A673 (cell line): ENCODE data around the gene SPRY1. TPM values are rescaled to one million over a fixed set of nuclear protein-coding genes. Genes with fewer than 3 reads are reported as not detected.

Source experiments
- BruUV-seq: library from RNA; stranded (reverse); fragments of 400-500 nt; replicated peaks from 2 replicates; lab custom pipeline; 2021; lab: Mats Ljungman, UMichigan
- CTCF ChIA-PET: fragments of 300-600 bp; sonication (Branson Sonifier 250); formaldehyde crosslinking; loops from one replicate; lab custom pipeline; 2022; ENCODE audit warnings: antibody characterized with exemption; lab: Charles Lee
- POLR2A ChIA-PET: fragments of 300-600 bp; sonication (Branson Sonifier 250); formaldehyde crosslinking; loops from one replicate; lab custom pipeline; 2022; ENCODE audit warnings: antibody characterized with exemption; ENCODE audit not compliant: low non-redundant PET; lab: Charles Lee
- DNase-seq: peaks from one replicate; pipeline ENCODE4 v3.0.0-alpha.2; 2015; ENCODE audit warnings: low spot score
- H3K27ac ChIP-seq: fragments of 200-600 bp; sonication (generic); 2 replicates; pipeline ENCODE4 v1.5.1; 2016; ENCODE audit warnings: mixed run types, low read depth, mild to moderate bottlenecking, mixed read lengths, antibody characterized with exemption, low read length; ENCODE audit not compliant: poor library complexity, severe bottlenecking
- H3K27me3 ChIP-seq: fragments of 200-600 bp; sonication (generic); replicated peaks from 2 replicates; pipeline ENCODE4 v1.6.1; 2017; ENCODE audit warnings: mixed run types, low read depth, mild to moderate bottlenecking, mixed read lengths, antibody characterized with exemption, low read length; ENCODE audit not compliant: insufficient read depth, poor library complexity
- H3K36me3 ChIP-seq: fragments of 200-600 bp; sonication (generic); 2 replicates; pipeline ENCODE4 v1.6.1; 2016; ENCODE audit warnings: mixed run types, mild to moderate bottlenecking, mixed read lengths, antibody characterized with exemption, low read length; ENCODE audit not compliant: insufficient read depth, poor library complexity, severe bottlenecking
- H3K4me1 ChIP-seq: fragments of 200-600 bp; sonication (generic); 2 replicates; pipeline ENCODE4 v1.6.1; 2017; ENCODE audit warnings: mixed run types, mild to moderate bottlenecking, mixed read lengths, antibody characterized with exemption, low read length; ENCODE audit not compliant: insufficient read depth, poor library complexity, severe bottlenecking
- H3K4me3 ChIP-seq: fragments of 200-600 bp; sonication (generic); 2 replicates; pipeline ENCODE4 v1.5.1; 2016; ENCODE audit warnings: low read depth, mixed run types, mild to moderate bottlenecking, mixed read lengths, low read length; ENCODE audit not compliant: poor library complexity, severe bottlenecking
- H3K9me3 ChIP-seq: fragments of 200-600 bp; sonication (generic); 2 replicates; pipeline ENCODE4 v1.6.1; 2016; ENCODE audit warnings: mixed run types, low read depth, mild to moderate bottlenecking, mixed read lengths, antibody characterized with exemption, low read length; ENCODE audit not compliant: poor library complexity, severe bottlenecking
- EZH2 ChIP-seq: fragments of 200-600 bp; sonication (generic); IDR thresholded peaks from 2 replicates; pipeline ENCODE4 v1.6.1; 2017; ENCODE audit warnings: borderline replicate concordance, low read depth, mild to moderate bottlenecking, mixed read lengths, antibody characterized with exemption, low read length; ENCODE audit not compliant: poor library complexity, severe bottlenecking
- intact Hi-C: fragments of 100-400 bp; cut with micrococcal nuclease; formaldehyde crosslinking; loops from one replicate; pipeline ENCODE4 v1.10.0; 2022; ENCODE audit not compliant: unreplicated experiment
- total RNA-seq: library from RNA; stranded (reverse); gene quantifications from 2 replicates; pipeline ENCODE4 v1.2.3, GENCODE V29; 2021
- TF ChIP-seq, protein P1 (sequence below): fragments of 300-800, 200-600 bp; sonication (generic); conservative IDR thresholded peaks from 2 replicates; pipeline ENCODE4 v1.5.1; 2017; ENCODE audit warnings: low read depth, mild to moderate bottlenecking, antibody characterized with exemption, low read length, moderate library complexity, mixed read lengths

SPRY1 gene
- total RNA-seq, 1 experiment from 2014 or later = 6.0 TPM

DNA sequence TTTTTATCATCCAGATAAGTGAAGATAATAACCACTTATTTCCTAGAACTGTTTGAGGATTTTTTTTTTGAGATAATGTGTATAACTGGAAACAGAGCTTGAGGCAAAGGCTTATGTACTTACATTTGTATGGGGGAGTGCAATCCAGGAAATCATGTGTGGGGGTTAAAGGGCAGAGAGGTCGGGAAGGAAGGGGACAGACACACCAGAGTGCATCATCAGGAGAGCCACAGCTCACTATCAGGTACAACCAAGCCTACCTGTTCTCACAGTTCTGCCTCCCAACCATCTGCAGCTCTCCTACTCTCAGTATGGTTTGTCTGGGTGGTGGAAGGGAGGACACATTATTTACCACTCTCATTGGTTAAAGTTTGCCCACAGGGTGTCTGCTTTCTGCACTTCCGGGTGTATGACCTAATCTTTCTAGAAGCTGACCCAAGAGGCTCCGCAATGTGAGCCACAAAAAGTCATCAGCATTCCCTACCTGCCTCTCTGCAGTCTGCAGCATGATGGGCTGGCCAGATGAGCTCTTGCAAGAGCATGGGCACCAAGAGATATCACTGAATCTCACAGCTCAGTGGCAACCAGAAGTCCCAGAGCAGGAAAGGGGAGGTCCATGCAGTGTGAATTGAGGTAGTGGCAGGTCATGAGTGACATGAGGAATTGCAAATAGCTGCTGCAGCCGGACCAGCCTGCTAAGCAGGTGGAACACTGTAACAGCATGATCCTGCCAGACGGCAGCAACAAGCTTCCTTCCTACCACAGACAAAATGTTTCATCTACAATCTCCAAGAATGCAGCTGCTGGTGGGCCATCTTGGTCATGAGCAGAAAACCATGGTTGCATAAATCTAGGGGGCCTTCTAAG, 36.9 kb upstream of the SPRY1 start:
- H3K9me3 ChIP-seq = peaks cover 6% of the 10 kb centered on the region
- POLR2A ChIA-PET = interaction anchor here (0.7 kb wide), 1 partner anchor 1095 kb away, joined by 3 read pairs; no protein-coding TSS in a partner anchor
- H3K36me3 ChIP-seq = peaks cover 6% of the 10 kb centered on the region
- H3K4me3 ChIP-seq = no peak overlapping the region
- CTCF ChIA-PET = no interaction called here
- DNase-seq = no peak
- H3K4me1 ChIP-seq = peaks cover 4% of the 10 kb centered on the region
- H3K27me3 ChIP-seq = no peaks in the 10 kb centered on the region
- BruUV-seq = no TSS peak
- TF ChIP-seq, protein P1, sequence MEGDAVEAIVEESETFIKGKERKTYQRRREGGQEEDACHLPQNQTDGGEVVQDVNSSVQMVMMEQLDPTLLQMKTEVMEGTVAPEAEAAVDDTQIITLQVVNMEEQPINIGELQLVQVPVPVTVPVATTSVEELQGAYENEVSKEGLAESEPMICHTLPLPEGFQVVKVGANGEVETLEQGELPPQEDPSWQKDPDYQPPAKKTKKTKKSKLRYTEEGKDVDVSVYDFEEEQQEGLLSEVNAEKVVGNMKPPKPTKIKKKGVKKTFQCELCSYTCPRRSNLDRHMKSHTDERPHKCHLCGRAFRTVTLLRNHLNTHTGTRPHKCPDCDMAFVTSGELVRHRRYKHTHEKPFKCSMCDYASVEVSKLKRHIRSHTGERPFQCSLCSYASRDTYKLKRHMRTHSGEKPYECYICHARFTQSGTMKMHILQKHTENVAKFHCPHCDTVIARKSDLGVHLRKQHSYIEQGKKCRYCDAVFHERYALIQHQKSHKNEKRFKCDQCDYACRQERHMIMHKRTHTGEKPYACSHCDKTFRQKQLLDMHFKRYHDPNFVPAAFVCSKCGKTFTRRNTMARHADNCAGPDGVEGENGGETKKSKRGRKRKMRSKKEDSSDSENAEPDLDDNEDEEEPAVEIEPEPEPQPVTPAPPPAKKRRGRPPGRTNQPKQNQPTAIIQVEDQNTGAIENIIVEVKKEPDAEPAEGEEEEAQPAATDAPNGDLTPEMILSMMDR = no peak
- H3K27ac ChIP-seq = no peak overlapping the region
- intact Hi-C loops = no loop called here

DNA sequence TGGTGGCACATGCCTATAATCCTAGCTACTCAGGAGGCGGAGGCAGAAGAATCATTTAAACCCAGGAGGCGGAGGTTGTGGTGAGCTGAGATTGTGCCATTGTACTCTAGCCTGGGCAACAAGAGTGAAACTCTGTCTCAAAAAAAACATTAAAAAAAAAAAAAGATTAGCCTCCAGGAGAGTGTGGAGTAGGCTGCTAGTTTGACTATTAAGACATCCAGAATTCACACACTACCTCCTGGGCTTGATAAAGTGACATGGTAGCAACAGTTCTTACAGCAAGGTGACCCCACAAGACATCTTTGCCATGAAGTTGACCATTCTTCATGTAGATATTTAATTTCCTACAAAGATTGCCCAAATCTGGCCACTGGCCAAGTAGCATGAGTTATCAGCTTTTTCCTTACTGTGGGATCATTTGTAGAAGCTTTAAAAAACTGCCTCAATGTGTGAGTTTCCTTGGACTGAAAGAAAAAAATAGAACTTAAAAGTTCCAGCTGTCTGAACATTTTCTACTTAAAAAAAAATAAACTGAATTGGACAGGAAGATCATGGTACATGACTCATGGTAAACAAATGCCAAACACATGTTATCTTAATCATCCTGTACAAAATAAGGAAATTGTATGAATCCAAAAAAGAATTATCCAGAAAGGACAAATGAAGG, 35.3 kb upstream of the SPRY1 start:
- intact Hi-C loops = no loop called here
- Histone ChIP-seq H3K9me3 (peaks cover 6% of the 10 kb centered on the region), H3K36me3 (peaks cover 6% of the 10 kb centered on the region), H3K27ac (no peak overlapping the region), H3K4me1 (peaks cover 4% of the 10 kb centered on the region), H3K27me3 (no peaks in the 10 kb centered on the region), H3K4me3 (no peak overlapping the region)
- DNase-seq = peak; percentile 45
- POLR2A ChIA-PET = no interaction called here
- no TSS peak for BruUV-seq
- TF ChIP-seq, protein P1 = no peak
- TF ChIP-seq EZH2 = no peak
- CTCF ChIA-PET = no interaction called here

DNA sequence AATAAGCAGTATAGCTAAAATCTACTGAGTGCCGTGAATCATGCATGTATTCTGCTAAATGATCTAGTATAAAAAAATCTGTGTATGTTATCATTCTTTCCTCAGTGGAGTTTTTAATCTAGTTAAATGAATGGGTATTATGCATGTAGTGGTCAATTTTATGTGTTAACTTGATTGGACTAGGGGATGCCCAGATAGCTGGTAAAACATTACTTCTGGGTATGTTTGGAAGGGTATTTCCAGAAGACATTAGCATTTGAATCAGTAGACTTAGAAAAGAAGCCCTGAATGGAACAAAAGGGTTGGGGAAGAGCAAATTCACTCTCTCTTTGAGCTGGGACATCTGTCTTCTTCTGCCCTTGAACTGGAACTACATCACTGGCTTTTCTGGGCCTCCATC, 34.5 kb upstream of the SPRY1 start:
- Histone ChIP-seq H3K27me3 (no peaks in the 10 kb centered on the region), H3K36me3 (peaks cover 6% of the 10 kb centered on the region), H3K4me3 (no peak overlapping the region), H3K27ac (no peak overlapping the region), H3K9me3 (peaks cover 6% of the 10 kb centered on the region), H3K4me1 (peaks cover 4% of the 10 kb centered on the region)
- ChIA-PET CTCF (no interaction called here), POLR2A (no interaction called here)
- no TSS peak for BruUV-seq
- intact Hi-C loops = no loop called here
- no peak for DNase-seq
- TF ChIP-seq, protein P1 = no peak
- TF ChIP-seq EZH2 = no peak
